Measurements from ENCODE around the gene MAP3K3.

MAP3K3 gene

DNA sequence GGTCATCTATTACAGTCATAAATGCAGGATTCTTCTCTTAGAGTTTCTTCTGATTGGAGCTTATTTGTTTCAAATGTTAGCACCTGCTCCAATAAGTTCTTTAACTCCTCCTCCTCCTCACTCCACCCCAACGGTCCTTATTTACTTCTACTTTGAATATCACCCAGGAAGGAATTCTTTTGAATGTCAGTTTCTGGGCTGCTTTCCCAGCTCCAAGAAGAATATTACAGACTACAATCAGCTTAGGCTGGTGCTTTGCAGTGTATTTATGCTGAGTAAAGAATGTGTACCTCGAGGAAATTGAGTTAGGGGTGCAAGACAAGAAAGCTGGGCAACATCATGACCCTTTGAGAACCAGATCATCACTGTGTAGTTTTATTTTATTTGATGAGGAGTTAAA lies 30.8 kb downstream of the MAP3K3 start:
- no peak for DNase-seq

DNA sequence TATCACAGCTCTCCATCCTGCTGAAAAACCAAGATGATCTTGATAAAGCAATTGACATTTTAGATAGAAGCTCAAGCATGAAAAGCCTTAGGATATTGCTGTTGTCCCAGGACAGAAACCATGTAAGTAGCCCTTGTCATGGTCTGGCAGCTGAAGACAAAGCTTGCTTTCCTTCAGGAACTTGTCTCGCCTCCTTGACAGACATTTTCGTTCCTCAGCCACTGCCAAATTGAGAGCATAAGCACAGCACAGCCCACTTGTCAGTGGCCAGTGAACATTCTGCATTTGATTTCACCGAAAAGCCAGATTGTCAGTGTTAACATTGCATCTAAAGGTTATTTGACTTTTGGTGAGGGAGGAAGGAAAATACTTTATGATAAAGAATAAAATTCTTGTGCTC lies 35.6 kb downstream of the MAP3K3 start:
- DNase-seq, result no peak

DNA sequence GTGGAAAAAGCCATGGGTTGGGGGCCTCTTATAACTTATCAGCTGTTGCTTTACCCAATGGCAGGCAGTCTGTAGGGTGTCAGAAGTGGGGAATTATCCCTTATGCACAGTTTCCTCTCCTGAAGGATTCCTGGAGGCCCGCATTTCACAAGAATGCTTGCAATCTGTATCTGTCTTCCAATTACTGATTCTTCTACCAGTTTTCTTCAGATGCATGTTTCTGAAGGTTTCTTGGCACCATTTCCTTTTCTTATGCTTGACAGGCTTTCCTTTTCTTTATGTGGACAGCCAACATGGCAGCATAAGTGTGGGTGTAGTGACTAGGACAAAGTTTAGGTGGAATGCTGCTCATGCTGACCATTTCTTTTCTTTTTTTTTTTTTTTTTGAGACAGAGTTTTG lies 36.1 kb downstream of the MAP3K3 start:
- DNase-seq, result no peak

DNA sequence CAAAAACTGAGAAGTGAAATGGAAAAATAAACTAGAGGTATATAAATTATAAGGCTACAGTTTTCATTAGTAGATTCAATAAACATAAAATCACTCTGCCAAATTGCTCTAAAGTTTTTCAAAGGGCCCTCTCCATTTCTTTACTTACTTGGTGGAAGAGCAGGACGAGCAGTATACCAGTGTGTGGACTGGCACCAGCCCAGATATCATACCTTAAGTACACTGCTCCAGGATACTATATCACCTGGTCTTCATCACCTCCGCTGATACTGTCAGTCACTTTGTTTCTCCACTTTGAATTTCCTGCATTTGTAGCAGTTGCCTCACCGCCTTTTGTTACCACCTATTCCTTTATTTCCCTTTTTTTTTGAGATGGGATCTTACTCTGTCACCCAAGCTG lies 37.6 kb downstream of the MAP3K3 start:
- no peak for DNase-seq

GRCh38 chr17:63665527-63666214 lies 43.5 kb downstream of the MAP3K3 start:
- no peak for DNase-seq

GRCh38 chr17:63672856-63673255 lies 50.6 kb downstream of the MAP3K3 start:
- DNase-seq, result no peak

DNA sequence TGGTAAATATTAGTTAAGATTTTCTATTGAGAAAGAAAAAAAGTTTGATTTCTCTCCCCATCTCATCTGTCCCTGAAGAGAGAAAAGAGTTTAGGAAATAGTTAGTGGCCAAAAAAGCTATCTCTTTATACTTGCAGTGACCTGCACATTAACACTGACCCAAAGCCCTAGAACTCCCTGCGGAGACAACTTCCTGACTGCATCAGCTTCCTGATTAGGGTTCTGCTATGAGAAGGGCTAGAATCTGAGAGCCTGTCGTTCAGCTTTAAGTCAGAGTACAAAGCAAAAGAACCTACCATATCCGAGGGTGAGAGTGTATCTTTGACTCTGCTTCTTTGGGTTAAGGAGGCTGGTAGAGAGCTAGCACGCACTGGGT lies 53.0 kb downstream of the MAP3K3 start:
- no peak for DNase-seq

- no peak for DNase-seq
Measured at GRCh38 chr17:63675607-63676546, 53.7 kb downstream of the MAP3K3 start.

DNA sequence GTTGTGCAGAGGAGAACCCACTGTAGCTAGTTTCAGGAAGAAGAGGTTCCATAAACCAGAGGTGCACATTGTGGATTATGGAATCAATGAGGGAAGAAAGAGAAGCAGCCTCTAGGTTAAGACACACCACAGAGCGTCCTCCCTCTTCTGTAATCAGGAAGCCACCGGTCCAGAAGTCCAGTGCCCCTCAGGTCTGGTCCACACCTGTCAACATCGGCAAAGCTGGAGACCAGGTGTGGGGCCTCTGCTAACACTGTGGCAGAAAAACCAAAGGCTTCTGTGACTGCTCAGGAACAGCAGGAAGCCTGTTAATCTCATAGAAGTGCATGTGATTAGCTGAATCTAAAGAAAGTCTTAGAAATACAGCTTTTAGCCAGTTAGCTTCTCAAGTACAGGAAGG lies 54.4 kb downstream of the MAP3K3 start:
- no peak for DNase-seq

DNA sequence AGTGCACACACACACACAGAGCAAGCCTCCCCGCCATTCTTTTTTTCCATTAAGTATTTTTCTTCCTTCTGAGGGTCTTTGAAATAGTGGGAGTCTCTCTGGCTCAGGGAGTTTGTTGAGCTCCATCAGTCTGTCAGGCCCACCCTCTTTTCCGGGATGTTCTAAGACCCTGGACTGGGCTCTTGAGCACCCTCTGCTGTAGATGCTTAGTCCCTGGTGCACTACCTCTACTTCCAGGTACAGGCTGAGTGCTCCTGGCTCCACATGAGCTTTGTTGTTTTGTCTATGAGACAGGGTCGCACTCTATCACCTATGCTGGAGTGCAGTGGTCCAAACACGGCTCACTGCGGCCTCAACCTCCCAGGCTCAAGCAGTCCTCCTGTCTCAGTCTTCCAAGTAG lies 57.0 kb downstream of the MAP3K3 start:
- DNase-seq, result no peak

- DNase-seq, result no peak
Measured at GRCh38 chr17:63680700-63681099, 58.5 kb downstream of the MAP3K3 start.

- no peak for DNase-seq
Measured at GRCh38 chr17:63681530-63681929, 59.3 kb downstream of the MAP3K3 start.

GRCh38 chr17:63682441-63682840 lies 60.2 kb downstream of the MAP3K3 start:
- no peak for DNase-seq

DNA sequence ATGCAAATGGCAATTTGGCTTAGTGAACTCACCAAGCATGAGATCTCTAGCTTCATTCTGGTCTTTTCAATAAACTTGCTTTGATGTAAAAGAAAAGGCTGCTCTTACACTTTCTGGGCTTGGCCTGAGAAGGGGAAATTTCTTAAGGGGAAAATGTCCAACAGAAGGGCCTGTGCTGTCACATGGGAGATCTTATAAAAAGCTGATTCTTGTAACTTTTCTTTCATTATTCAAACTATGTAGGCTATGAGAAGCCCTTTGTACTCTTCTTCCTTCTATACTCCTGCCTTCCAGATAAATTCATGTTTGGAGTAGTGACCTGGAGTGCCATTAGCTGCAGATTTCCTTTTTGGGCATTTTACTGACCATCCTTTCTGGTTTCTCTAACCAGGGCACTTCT lies 60.8 kb downstream of the MAP3K3 start:
- DNase-seq, result no peak

DNA sequence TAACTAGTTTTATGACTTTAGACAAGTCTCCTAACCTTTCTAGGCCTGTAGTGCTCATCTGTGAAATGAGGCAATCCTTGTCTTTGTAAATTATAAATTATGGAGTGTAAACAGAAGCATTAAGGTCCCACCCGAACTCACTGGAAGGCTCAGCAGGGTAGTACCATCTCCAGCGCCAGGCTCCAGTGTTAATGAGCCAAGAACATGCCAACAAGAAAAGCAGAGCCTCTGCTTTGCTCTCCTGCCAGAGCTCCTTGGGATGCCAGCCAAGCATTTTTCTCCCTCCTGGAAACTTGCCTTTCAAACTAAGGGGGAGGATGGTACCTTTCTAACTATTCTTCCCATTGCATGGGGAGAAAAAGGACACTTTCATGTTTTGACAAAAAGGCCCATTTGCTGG lies 62.8 kb downstream of the MAP3K3 start:
- no peak for DNase-seq

DNA sequence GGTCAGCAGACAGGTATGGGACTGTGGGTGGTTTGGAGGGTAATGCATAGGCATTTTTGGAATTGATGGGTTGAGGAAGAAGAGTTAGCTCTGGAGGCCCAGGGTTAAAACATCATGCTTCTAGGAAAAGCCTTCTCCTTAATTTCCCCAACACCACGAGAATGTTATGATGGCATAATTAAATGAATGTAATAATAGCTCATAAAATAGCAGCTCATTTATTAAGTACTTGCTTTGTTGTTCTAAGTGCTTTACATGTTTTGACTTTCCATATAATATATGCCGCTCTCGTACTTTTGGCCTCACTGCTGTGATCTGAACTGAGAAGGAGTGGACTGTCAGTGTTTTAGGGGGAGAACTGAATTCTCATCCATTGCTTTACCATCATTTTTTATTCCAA lies 63.4 kb downstream of the MAP3K3 start:
- DNase-seq, result no peak

DNA sequence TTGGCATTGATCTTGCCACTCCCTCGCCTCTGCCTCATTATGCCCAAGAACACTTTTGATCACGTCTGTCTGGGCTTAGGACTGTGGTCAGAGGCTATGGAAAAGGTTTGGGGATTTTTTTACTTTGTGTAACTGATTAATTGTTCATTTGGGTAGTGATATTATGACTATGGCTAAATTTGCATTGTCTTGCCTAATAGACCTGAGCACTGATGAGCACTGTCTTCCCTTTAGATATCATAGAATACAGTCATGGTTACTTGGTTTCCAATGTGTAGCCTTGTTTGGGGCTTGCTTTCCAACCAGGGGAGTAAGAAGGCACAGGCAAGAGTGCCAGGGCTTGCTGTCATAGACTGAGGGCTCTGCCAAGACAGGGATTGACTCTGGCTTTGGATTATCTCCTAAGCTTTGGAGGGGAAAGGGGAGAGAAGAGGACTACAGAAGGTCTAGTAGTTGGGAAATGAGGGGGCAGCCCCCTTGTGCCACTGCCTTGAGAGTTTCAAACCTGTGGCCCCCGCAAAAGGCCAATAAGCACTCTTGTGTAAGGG lies 64.0 kb downstream of the MAP3K3 start:
- DNase-seq, result no peak

DNA sequence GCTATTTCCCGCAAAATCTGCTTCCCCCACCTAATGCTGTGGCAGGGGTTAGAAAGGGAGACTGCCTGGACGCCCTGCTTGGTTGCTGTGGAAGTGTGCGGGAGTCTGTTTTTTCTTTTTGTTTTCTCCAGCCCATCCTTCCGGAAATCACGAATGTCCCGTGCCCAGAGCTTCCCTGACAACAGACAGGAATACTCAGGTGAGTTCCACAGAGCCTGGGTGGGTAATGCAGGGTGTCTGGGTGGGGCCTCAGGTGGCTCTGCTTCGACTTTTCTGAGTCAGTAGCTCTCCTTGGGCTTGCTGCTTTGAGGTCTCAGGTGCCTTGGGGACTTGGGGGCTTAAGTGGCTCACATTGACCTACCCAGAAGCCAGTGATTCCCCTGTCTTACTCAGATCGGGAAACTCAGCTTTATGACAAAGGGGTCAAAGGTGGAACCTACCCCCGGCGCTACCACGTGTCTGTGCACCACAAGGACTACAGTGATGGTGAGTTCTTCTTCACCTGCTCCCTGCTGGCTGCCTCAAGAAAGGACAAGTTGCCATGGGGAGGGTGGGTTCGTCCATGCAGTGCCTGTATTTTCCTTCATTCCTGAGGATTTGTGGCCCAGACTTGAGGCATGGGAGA lies 66.3 kb downstream of the MAP3K3 start:
- no peak for DNase-seq

- no peak for DNase-seq
Measured at GRCh38 chr17:63689479-63689878, 67.3 kb downstream of the MAP3K3 start.

DNA sequence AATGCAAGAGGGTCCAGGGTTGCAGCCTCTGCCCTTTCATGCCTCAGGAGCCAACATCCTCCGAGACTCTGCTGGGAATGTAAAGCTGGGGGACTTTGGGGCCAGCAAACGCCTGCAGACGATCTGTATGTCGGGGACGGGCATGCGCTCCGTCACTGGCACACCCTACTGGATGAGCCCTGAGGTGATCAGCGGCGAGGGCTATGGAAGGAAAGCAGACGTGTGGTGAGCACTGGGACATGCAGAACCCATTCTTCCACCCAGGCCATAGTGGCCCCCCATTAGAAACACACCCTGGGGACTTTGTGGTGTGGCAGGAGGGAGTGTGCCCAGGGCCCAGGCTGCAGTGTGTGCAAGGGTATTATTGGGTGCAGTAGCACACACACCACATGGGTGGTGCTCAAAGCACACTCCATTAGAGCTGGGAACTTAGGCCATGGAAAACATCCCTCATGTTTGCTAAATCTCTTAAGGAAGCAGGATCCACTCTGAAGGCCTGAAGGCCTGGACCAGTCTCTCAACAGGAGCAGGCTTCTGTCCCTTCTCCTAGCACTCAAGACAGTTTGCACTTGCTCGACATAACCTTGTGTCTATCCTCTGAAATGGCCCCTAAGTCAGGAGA lies 70.1 kb downstream of the MAP3K3 start:
- no peak for DNase-seq

DNA sequence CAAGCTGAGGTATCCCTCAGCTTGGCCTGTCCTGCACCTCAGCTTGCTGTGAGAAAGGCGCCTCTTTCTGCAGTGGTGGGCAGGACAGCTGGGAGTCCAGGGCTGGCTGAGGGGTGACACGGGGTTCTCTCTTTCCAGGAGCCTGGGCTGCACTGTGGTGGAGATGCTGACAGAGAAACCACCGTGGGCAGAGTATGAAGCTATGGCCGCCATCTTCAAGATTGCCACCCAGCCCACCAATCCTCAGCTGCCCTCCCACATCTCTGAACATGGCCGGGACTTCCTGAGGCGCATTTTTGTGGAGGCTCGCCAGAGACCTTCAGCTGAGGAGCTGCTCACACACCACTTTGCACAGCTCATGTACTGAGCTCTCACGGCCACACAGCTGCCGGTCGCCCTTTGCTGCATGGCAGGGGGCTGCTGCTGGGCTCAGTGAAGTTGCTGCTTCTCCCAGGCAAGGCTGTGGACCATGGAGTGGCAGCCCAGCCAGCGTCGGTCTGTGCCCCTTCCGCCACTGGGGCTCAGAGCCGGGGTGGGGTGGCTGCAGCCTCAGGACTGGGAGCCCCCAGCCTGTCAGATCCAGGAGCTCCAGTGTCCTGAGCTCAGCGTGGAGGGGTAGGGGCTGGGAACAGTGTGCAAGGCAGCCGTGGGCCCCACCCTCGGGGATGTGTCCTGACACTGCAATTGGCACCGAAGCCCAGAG lies 71.3 kb downstream of the MAP3K3 start:
- DNase-seq, result no peak

DNA sequence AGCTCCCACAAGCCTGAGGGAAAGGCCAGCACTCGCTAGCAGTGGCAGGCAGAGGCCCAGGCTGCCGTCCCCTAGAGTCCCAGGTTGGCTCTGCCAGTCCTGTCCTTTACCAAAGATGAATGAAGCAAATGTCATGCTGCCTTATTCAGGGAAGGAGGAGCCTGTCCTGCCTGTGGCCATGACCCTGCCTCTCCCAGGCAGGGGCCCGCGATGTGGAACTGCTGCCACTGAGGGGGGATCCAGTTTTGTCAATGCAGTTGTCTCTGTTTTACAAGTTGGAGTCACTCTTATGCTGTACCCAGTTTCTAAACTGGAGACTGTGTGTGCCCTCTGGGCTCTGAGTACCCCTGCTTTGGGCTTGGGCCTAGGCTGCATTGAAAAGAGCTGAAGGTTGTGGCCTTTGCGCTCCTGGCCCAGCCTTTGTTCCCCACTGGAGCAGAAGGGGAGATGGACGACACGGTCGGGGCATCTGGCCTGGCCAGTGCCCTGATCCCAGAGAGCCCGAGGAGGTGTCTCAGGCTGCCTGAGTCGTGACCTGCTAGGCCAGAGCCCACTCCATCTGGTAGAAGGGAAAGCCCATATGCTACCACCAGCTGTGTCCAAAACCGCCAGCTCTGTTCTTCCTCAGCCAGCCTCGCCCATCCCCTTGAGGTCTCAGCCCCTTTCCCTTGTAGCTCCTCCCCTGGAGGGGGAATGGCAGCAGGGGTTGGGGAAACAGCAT lies 72.2 kb downstream of the MAP3K3 start:
- no peak for DNase-seq

Measured in HCEC 1CT (cell line).